ENCODE data around the gene KCNT1.

The KCNT1 gene

DNA sequence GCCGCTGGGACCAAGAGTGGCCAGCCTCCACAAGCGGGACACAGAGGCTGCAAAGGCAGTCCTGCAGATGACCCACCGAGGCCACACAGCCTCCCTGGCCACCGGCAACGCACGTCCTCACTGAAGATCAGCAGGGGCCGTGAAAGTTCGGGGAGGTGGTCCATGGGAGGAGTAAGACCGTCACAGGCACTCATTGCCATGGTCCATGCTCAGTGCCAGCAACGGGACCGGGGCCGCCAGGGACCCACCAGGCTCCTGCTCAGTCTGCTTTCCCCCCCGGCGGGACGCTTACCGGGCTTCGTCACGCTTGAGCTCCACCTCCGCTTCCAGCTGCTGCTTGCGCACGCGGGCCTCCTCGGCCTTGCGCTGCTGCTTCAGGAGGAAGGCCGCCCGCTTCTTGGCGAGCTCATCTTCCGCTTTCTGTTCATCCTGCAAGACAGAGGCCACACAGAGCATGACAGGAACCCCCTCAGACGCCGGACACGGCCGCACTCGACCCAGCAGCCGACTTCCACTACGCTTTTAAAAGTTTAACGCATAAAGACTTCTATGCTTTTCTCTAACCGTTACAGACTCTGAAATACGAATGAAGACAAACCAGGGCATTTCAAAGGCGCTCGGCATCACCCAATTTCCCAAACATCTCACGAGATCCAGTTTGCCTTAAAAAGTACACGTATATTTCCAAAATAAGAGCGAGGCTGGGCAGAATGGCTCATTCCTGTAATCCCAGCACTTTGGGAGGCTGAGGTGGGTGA, 116.9 kb downstream of the KCNT1 start:
- no peak for TF ChIP-seq POLR2A (IDR thresholded peaks at IDR 0.05; ENCODE audit: low read depth, low read length)
- no peak for DNase-seq (ENCODE audit: insufficient read length, low spot score)
- no peak for FAIRE-seq

DNA sequence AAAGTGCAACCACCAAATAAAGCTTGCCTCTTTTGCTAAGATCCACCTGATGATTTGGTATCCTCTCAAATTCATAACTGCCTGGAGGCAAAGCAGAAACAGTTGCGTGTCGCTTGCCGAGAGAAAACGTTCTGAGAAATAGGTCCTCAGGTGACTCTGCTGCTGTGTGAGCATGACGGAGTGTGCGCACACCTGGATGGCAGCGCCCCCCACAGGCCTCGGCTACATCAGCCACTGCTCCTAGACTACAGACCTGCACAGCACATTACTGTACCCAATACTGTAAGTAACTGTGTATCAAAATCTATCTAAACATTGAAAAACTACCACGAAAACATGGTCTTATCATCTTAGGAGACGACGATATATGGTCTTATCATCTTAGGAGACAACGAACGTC, 117.9 kb downstream of the KCNT1 start:
- no peak for TF ChIP-seq POLR2A (IDR thresholded peaks at IDR 0.05; ENCODE audit: low read depth, low read length)
- no peak for FAIRE-seq
- DNase-seq (ENCODE audit: insufficient read length, low spot score) = no peak

DNA sequence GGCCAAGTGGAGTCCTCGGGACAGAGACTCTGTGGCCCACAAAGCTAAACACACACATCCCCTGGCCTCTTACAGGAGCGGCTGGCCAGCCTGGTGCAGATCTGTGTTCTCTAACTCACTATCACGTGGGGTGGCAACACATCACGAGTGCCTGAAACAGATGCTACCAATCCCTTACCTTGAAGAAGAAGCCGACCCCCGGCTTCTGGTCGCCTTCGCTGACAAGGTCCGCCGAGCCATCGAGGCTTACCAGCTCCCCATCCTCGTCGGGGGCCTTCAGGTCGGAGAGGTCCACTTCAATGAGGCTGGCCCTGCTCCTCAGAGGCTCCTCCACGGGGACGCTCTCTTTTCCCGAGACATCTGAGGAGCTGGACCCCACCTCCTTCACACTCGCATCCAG, 118.7 kb downstream of the KCNT1 start:
- TF ChIP-seq POLR2A (IDR thresholded peaks at IDR 0.05; ENCODE audit: low read depth, low read length) = no peak
- FAIRE-seq (no peak), DNase-seq (ENCODE audit: insufficient read length, low spot score) (no peak)

DNA sequence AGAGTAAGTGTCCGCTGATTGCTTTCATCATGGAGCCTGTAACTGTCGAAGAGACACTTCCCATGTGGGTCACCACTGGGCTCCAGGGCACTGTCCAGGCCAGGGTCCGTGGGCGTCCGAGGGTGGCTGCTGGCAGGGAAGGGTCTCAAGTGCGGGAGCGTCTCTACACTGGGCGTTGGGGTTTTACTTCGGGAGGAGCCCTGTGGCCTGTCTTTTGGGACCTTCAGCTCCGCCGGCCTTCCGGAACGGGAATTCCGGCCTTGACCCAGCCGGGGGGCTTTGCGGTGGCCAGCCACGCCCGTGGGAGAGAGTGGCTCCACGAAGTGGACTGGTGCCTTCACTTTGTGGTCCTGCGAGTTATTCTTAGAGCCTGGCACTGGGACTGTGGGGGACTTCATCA, 119.1 kb downstream of the KCNT1 start:
- FAIRE-seq (no peak), DNase-seq (ENCODE audit: insufficient read length, low spot score) (no peak)
- no peak for TF ChIP-seq POLR2A (IDR thresholded peaks at IDR 0.05; ENCODE audit: low read depth, low read length)

DNA sequence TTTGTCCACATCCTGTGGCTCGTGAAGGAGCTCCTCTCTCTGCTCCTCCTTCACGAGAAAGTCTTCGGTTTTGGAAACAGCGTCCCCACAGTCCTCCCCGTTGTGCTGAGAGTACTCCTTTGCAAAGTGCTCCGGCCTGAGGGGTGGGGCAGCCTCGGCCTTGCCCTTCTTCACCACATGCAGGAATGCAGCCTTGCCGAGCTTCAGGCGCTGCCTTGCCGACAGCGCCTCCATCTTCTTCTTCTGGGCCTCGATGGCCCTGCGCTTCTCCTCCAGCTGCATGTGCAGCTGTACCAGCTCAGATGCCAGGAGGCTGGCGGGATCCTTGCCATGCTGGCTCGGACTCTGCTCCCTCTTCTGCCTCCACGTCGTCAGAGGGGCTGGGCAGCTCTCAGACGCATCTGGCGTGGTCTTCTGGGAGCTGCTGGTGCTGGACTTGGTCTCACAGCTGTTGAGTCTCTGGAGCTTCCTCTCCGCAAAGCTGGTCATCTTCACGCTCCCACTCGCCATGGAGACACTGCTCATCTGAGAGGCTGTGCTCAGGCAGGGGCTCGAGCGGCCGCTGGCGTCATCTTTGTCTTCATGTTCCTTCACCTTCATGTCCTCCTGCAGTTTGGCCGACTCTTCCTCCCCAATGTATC, 119.9 kb downstream of the KCNT1 start:
- no peak for DNase-seq (ENCODE audit: insufficient read length, low spot score)
- no peak for FAIRE-seq
- TF ChIP-seq POLR2A (IDR thresholded peaks at IDR 0.05; ENCODE audit: low read depth, low read length) = no peak

DNA sequence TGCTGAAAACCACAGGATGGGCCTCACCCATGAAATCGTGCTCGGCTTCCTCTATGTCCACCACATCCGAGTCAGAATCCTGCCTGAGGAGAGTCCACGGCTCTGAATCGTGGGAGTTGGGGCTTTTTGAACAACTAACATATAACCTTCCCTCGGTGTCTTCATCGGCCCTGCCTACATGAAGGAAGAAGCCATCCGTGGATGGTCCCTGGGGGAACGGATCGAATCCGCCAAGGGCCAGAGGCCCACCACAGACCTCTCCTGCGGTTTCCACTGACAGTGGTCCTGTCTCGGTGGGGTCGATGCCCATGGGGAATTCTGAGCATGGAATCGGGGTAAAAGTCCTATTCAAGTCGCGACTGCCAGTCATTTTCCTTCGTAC, 120.4 kb downstream of the KCNT1 start:
- FAIRE-seq = no peak
- no peak for TF ChIP-seq POLR2A (IDR thresholded peaks at IDR 0.05; ENCODE audit: low read depth, low read length)
- DNase-seq (ENCODE audit: insufficient read length, low spot score) = no peak

DNA sequence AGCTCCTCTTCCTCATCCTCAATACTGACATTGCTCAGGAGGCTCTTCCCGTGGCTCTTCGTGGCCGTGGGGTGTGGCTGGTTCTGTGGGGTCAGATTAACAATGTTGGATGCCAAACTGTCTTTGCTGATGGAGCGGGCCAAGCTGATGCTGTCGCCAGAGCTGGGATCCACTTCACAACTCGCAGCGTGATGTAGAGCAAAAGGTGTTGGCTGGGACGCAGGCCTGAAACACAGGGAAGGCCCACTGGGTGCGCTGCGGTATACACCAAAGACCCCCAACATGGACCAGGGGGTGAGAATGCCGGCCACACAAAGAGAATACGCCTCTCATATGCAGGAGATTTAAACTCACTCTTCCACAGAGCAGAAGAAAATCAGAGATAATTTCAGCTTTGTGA, 121.1 kb downstream of the KCNT1 start:
- DNase-seq (ENCODE audit: insufficient read length, low spot score) (no peak), FAIRE-seq (no peak)
- TF ChIP-seq POLR2A (IDR thresholded peaks at IDR 0.05; ENCODE audit: low read depth, low read length) = no peak

DNA sequence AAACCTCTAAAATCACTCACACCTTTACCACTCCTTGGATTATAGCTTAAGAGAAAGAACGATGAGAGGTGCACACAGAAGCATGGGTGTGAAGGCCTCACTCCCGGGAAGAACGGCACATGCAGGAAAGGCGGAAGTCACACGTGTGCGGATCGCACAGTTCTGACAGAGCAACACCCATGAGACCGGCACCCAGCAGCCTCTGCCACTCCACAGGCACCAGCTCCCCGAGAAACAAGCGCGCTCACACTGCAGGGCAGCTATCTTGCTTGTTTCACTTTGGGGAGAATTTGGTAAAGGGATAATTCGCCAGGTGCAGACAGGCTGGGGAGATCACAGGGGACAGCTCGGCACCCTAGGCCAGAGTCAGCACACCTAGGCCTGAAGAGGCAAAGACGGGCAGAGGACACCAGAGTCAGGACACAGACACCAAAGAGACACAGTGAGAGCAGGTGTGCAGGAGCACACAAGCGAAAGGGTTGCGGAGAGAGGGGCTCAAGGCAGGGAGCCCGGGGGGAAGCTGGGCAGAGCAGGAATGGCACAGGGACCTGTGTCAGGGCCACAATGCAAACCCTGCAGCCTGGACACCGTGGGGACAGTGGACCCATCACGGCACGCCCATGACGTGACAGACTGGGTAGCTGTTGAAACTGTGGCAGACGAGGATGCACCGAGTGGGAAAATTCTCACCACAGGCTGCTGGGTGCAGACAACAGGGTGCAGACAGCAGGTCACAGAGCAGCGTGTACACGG, 123.6 kb downstream of the KCNT1 start:
- DNase-seq (ENCODE audit: insufficient read length, low spot score) (no peak), FAIRE-seq (no peak)
- TF ChIP-seq POLR2A (IDR thresholded peaks at IDR 0.05; ENCODE audit: low read depth, low read length) = no peak

DNA sequence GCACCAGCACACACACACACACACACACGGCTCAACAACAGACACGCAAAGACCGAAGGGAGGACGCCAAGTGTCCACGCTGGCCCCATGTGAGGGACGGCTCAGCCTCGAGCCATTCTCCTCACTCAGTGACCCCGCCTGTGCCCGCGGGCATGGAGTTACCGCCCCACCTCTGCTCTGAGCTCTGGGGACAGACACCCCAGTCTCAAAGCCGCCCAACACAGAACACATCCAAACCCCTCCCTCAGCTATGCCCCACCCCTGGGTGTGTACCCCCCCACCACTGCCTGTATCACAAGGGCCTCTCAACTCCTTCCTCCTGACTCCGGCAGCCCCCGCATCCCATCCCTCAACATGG, 124.2 kb downstream of the KCNT1 start:
- no peak for DNase-seq (ENCODE audit: insufficient read length, low spot score)
- no peak for TF ChIP-seq POLR2A (IDR thresholded peaks at IDR 0.05; ENCODE audit: low read depth, low read length)
- FAIRE-seq = no peak

DNA sequence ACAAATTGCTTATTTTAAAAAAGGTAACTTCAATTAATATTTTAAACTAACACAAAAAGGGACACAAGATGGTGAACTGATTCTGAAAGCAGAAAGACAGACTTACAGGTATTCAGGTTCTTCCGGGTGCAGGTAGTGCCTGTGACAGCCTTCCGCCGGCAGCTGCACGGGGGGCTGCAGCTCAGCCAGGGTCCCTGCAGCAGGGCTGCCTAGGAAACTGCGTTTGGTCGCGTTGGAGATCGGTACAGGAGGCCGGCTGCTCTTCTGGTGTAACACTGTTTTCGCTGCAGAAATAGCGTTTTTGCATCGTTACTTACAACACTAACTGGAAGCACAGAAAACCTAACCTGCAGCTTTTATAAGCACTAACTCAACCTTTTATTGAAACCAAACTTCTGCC, 125.3 kb downstream of the KCNT1 start:
- FAIRE-seq (no peak), DNase-seq (ENCODE audit: insufficient read length, low spot score) (no peak)
- no peak for TF ChIP-seq POLR2A (IDR thresholded peaks at IDR 0.05; ENCODE audit: low read depth, low read length)

DNA sequence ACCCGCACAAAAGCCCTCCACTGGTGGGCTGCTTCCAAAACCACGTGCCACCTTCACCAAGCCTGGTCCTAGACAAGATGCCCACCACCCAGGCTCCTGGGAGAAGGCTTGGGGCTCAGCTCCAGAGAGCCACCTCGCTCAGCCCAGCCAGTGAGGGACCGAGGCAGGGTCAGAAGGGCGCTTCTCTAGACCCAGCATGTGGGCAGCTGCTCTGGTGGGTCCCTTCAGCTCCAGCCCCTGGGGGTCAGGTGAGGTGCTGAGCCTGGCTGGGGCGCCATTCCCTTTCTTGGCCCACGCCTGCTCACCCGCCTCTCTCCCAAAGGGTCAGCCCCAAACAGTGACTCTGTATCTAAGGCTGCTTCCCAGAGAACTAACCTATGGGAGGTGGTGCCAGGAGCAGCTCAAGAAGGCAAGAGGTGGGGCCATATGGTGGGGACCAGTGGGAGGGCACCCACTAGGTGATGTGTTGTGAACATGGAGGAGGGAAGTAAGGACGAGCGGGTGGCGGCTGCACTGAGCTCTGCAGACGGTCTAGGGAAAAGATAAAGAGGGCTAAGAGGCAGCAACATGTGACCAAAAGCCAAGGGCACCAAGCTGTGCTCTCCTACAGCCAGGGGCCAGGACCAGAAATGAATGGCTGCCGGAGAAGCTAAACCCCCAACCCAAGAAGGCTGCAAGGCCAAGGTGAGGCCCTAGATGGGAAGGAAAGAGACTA, 126.0 kb downstream of the KCNT1 start:
- FAIRE-seq (no peak), DNase-seq (ENCODE audit: insufficient read length, low spot score) (no peak)
- TF ChIP-seq POLR2A (IDR thresholded peaks at IDR 0.05; ENCODE audit: low read depth, low read length) = no peak

DNA sequence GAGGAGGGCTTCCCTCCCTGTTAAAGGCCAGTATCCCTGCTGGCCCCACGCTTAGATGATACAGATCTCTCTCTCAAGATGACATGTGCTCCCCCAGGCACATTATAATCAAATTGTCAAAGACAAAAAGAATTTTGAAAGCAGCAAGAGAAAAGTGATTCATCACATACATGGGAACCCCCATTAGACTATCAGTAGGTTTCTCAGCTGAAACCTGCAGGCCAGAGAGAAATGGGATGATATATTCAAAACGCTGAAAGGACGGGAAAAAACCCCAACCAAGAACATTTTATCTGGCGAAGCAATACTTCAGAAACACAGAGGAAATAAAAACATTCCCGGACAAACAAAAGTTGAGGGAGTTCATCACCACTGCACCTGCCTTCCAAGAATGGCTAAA, 126.7 kb downstream of the KCNT1 start:
- FAIRE-seq (no peak), DNase-seq (ENCODE audit: insufficient read length, low spot score) (no peak)
- no peak for TF ChIP-seq POLR2A (IDR thresholded peaks at IDR 0.05; ENCODE audit: low read depth, low read length)

DNA sequence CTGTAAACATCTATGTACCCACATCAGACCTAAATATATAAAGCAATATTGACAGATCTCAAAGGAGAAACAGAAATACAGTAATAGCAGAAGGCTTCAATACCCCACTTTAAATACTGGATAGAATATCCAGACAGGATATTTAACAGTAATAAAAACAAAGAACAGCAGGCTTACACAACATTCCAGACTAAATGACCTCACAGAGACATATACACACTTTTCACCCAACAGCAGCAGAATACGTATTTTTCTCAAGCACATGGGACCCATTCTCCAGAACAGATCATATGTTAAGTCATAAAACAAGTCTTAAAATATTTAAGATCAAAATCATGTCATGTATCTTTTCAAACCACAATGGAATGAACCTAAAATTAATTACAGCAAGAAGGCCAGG, 128.5 kb downstream of the KCNT1 start:
- no peak for TF ChIP-seq POLR2A (IDR thresholded peaks at IDR 0.05; ENCODE audit: low read depth, low read length)
- DNase-seq (ENCODE audit: insufficient read length, low spot score) (no peak), FAIRE-seq (no peak)

DNA sequence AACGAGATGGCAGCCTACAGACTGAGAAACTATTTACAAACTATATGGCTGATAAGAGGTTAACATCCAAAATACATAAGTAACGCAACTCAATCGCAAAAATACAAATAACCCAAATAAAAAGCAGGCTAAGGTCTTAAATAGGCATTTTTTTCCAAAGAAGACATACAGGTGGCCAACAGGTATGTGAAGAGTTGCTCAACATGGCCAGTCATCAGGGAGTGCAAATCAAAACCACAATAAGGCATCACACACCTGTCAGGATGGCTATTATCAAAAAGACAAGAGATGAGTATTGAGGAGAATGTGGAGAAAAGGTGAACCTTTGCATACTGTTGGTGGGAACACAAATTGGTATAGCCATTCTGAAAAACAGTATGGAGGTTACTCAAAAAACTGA, 131.9 kb downstream of the KCNT1 start:
- DNase-seq (ENCODE audit: insufficient read length, low spot score) (no peak), FAIRE-seq (no peak)
- no peak for TF ChIP-seq POLR2A (IDR thresholded peaks at IDR 0.05; ENCODE audit: low read depth, low read length)

Measured in H54 (cell line).